ENCODE data around the gene AMBN. TPM values are rescaled to one million over a fixed set of nuclear protein-coding genes. Genes with fewer than 3 reads are reported as not detected.

The AMBN gene, protein sequence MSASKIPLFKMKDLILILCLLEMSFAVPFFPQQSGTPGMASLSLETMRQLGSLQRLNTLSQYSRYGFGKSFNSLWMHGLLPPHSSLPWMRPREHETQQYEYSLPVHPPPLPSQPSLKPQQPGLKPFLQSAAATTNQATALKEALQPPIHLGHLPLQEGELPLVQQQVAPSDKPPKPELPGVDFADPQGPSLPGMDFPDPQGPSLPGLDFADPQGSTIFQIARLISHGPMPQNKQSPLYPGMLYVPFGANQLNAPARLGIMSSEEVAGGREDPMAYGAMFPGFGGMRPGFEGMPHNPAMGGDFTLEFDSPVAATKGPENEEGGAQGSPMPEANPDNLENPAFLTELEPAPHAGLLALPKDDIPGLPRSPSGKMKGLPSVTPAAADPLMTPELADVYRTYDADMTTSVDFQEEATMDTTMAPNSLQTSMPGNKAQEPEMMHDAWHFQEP
- not detected for total RNA-seq (2021; ENCODE audit: unreplicated experiment)
- not detected for polyA plus RNA-seq (2012; ENCODE audit: insufficient read length)
- Bru-seq, nascent RNA, result not detected
- not detected for BruChase-seq, experiment 1, labeled RNA remaining after a 2-hour chase
- not detected for BruChase-seq, experiment 2, labeled RNA remaining after a 6-hour chase
- long read RNA-seq, result 0 reads

DNA sequence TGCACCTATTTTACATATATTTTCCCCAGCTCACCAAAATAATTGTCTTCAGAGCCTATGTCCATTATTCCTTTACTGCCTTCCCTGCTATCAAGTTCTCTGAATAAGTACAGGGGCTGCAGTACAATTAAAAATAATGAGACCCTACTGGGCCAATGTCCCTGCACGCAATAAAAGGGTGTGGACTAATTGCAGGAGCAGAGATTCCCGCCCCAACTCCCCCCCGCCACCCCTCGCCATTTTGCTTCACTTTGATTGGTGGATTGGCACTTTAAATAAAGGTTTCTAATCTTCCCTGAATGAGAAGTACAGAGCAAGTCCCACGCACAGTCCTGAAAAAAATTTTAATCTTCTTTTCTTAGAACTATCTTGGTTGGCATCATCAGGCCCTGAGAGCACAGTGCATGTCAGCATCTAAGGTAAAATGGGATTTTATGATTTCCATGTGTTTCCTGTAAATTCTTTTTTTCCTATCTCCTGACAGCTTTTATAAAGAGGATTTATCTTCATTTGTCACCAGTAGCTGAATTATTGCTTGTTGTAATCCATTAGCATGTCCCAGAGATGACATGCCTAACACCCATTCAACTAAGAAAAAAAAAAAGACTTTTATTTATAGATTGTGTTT lies at the start of gene AMBN:
Gene AMBN (plus strand): TSS at position 302 of the 628 bp plus-strand sequence. CDS start 103 bp downstream, at position 405.
- POLR2A ChIA-PET, result no interaction called here
- intact Hi-C loops (cut with micrococcal nuclease; ENCODE audit: unreplicated experiment), result no loop called here
- BruUV-seq (replicated peaks), result no TSS peak

DNA sequence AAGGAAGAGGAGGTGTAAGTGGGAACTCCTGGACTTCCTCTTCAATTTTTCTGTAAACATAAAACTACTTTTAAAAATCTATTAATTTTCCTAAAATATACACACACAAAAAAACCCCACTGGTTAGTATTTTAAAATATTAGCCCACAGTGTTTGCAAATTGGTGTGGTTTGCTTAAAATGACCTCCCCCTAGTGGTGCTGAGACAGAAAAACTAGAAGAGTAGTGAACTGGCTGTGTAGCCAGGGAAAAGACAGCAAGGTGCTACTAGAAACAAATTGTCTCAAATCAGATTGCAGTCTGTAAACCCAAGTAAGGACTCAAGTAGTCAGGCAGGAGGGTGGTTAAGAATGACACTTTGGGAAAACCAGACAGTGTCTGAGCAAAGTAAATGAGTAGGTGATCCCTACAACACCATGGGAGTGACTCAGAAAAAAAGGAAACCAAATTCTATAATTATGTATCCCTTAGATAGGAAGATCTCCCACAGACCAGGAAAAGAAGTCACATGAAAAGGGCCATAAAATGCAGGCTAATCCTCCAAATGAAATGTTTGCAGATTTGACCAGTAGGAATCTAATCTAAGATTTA lies 47.7 kb upstream of the AMBN start:
- intact Hi-C loops (cut with micrococcal nuclease; ENCODE audit: unreplicated experiment), result no loop called here
- CTCF ChIA-PET, result no interaction called here
- Histone ChIP-seq H3K27ac (ENCODE audit: low read length) (no peak overlapping the region), H3K9me3 (ENCODE audit: control insufficient read depth, insufficient read depth, low read depth, low read length) (no peaks in the 10 kb centered on the region), H3K36me3 (ENCODE audit: control insufficient read depth, insufficient read depth, low read length) (no peaks in the 10 kb centered on the region), H3K4me1 (ENCODE audit: control insufficient read depth, insufficient read depth, low read length) (no peaks in the 10 kb centered on the region), H3K4me3 (ENCODE audit: low read depth in 2 of 2, low read length in 2 of 2) (no peak overlapping the region), H3K27me3 (ENCODE audit: control insufficient read depth, insufficient read depth, low read length) (no peaks in the 10 kb centered on the region)
- in situ Hi-C loops (cut with HindIII; ENCODE audit: low pct_unique_long_range_greater_than_20kb, low sequenced_read_pairs), result no loop called here
- BruUV-seq (replicated peaks), result no TSS peak
- DNase-seq (ENCODE audit: low read depth, low spot score) (no peak), ATAC-seq (no peak)
- POLR2A ChIA-PET, result no interaction called here
- TF ChIP-seq SIN3A (IDR thresholded peaks at IDR 0.05; ENCODE audit: borderline replicate concordance, insufficient read depth, low read depth, low read length), result no peak
- TF ChIP-seq POLR2AphosphoS5 (IDR thresholded peaks at IDR 0.05; ENCODE audit: low read depth, low read length), result no peak
- TF ChIP-seq TCF7L2 (IDR thresholded peaks at IDR 0.05; ENCODE audit: low read depth, low read length), result no peak
- TF ChIP-seq, protein P1, sequence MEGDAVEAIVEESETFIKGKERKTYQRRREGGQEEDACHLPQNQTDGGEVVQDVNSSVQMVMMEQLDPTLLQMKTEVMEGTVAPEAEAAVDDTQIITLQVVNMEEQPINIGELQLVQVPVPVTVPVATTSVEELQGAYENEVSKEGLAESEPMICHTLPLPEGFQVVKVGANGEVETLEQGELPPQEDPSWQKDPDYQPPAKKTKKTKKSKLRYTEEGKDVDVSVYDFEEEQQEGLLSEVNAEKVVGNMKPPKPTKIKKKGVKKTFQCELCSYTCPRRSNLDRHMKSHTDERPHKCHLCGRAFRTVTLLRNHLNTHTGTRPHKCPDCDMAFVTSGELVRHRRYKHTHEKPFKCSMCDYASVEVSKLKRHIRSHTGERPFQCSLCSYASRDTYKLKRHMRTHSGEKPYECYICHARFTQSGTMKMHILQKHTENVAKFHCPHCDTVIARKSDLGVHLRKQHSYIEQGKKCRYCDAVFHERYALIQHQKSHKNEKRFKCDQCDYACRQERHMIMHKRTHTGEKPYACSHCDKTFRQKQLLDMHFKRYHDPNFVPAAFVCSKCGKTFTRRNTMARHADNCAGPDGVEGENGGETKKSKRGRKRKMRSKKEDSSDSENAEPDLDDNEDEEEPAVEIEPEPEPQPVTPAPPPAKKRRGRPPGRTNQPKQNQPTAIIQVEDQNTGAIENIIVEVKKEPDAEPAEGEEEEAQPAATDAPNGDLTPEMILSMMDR (IDR thresholded peaks at IDR 0.05), result peak; percentile 64

More for the DNA sequence above, at the start of gene AMBN:
- in situ Hi-C loops (cut with HindIII; ENCODE audit: low pct_unique_long_range_greater_than_20kb, low sequenced_read_pairs), result no loop called here
- TF ChIP-seq, protein P1 (IDR thresholded peaks at IDR 0.05), result no peak
- TF ChIP-seq, protein P2, sequence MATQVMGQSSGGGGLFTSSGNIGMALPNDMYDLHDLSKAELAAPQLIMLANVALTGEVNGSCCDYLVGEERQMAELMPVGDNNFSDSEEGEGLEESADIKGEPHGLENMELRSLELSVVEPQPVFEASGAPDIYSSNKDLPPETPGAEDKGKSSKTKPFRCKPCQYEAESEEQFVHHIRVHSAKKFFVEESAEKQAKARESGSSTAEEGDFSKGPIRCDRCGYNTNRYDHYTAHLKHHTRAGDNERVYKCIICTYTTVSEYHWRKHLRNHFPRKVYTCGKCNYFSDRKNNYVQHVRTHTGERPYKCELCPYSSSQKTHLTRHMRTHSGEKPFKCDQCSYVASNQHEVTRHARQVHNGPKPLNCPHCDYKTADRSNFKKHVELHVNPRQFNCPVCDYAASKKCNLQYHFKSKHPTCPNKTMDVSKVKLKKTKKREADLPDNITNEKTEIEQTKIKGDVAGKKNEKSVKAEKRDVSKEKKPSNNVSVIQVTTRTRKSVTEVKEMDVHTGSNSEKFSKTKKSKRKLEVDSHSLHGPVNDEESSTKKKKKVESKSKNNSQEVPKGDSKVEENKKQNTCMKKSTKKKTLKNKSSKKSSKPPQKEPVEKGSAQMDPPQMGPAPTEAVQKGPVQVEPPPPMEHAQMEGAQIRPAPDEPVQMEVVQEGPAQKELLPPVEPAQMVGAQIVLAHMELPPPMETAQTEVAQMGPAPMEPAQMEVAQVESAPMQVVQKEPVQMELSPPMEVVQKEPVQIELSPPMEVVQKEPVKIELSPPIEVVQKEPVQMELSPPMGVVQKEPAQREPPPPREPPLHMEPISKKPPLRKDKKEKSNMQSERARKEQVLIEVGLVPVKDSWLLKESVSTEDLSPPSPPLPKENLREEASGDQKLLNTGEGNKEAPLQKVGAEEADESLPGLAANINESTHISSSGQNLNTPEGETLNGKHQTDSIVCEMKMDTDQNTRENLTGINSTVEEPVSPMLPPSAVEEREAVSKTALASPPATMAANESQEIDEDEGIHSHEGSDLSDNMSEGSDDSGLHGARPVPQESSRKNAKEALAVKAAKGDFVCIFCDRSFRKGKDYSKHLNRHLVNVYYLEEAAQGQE (IDR thresholded peaks at IDR 0.05; ENCODE audit: insufficient read depth in 1 of 2, low read depth in 2 of 2, low read length in 1 of 2), result no peak
- TF ChIP-seq POLR2AphosphoS5 (IDR thresholded peaks at IDR 0.05; ENCODE audit: low read depth, low read length) (no peak), SIN3A (IDR thresholded peaks at IDR 0.05; ENCODE audit: borderline replicate concordance, insufficient read depth, low read depth, low read length) (no peak), TCF7L2 (IDR thresholded peaks at IDR 0.05; ENCODE audit: low read depth, low read length) (no peak)
- H3K4me3 ChIP-seq (ENCODE audit: low read depth in 2 of 2, low read length in 2 of 2), result no peak within 1 kb of the TSS
- no peak for DNase-seq (ENCODE audit: low read depth, low spot score)
- no peaks in the 10 kb centered on the region for H3K9me3 ChIP-seq (ENCODE audit: control insufficient read depth, insufficient read depth, low read depth, low read length)
- no peak for ATAC-seq
- no peaks in the 10 kb centered on the region for H3K36me3 ChIP-seq (ENCODE audit: control insufficient read depth, insufficient read depth, low read length)
- no peaks in the 10 kb centered on the region for H3K4me1 ChIP-seq (ENCODE audit: control insufficient read depth, insufficient read depth, low read length)
- H3K27ac ChIP-seq (ENCODE audit: low read length), result no peak within 1 kb of the TSS
- CTCF ChIA-PET, result no interaction called here
- H3K27me3 ChIP-seq (ENCODE audit: control insufficient read depth, insufficient read depth, low read length), result no peaks in the 10 kb centered on the region

All from Panc1 (cell line).